OCI-LY3 (cell line): ENCODE data around the gene GRID1.

Experiments used
- CTCF ChIP-seq: fragments of 200-600, 300-600 bp; sonication (generic); IDR thresholded peaks from 2 replicates; pipeline ENCODE4 v1.5.1; 2014; ENCODE audit warnings: antibody characterized with exemption, low read length, low read depth
- EZH2phosphoT487 ChIP-seq: fragments of 200-600 bp; shearing (Covaris generic); IDR thresholded peaks from 2 replicates; pipeline ENCODE4 v1.6.1; 2018; ENCODE audit warnings: antibody characterized with exemption, mixed run types, low read depth

DNA sequence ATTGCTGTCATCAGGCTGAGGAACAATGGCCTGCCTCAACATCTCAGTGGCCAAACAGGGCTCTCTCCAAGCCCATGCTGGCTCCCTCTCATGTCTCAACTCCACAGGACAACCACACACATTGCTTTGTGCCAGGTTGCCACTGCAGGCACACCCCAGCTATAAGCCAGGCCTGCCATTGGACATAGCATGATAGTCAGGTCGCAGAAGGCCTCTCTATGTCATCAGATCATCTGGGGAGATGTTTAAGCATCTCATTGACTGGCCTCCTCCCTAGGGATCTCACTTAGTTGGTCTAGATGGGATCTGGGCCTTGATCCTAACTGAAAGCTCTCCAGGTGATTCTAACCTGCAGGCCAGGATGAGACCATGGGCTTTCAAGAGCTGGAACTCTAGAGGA, 257.2 kb downstream of the GRID1 start:
- TF ChIP-seq CTCF (no peak), EZH2phosphoT487 (no peak)
